H9 (cell line): ENCODE measurements around the gene AGK. TPM values are rescaled to one million over a fixed set of nuclear protein-coding genes. Genes with fewer than 3 reads are reported as not detected.

ENCODE experiments used
- DNase-seq: peaks from one replicate; pipeline ENCODE4 v3.0.0-alpha.2; 2017
- H2AFZ ChIP-seq: one replicate; pipeline ENCODE4 v1.6.1; 2013; ENCODE audit warnings: mild to moderate bottlenecking, low read length, control low read depth, moderate library complexity
- H2AK5ac ChIP-seq: 2 replicates; pipeline ENCODE4 v1.6.1; 2013; ENCODE audit warnings: low read length, control low read depth, mixed read lengths; ENCODE audit not compliant: insufficient read length
- H2BK120ac ChIP-seq: one replicate; pipeline ENCODE4 v1.6.1; 2013; ENCODE audit warnings: low read depth, mild to moderate bottlenecking, low read length, control low read depth, inconsistent platforms; ENCODE audit not compliant: poor library complexity, severe bottlenecking
- H2BK12ac ChIP-seq: 2 replicates; pipeline ENCODE4 v1.6.1; 2013; ENCODE audit warnings: low read length, control low read depth, mixed read lengths, low read depth; ENCODE audit not compliant: insufficient read length
- H2BK15ac ChIP-seq: 2 replicates; pipeline ENCODE4 v1.6.1; 2013; ENCODE audit warnings: low read depth, low read length, control low read depth
- H2BK20ac ChIP-seq: one replicate; pipeline ENCODE4 v1.6.1; 2013; ENCODE audit warnings: low read depth, mild to moderate bottlenecking, low read length, control low read depth, inconsistent platforms; ENCODE audit not compliant: poor library complexity, severe bottlenecking
- H2BK5ac ChIP-seq: 2 replicates; pipeline ENCODE4 v1.6.1; 2013; ENCODE audit warnings: low read length, control low read depth, mixed read lengths; ENCODE audit not compliant: insufficient read length
- H3K14ac ChIP-seq: 2 replicates; pipeline ENCODE4 v1.6.1; 2013; ENCODE audit warnings: low read length, control low read depth; ENCODE audit not compliant: insufficient read depth
- H3K18ac ChIP-seq: 2 replicates; pipeline ENCODE4 v1.6.1; 2013; ENCODE audit warnings: low read depth, mild to moderate bottlenecking, mixed read lengths, low read length, control low read depth; ENCODE audit not compliant: insufficient read length
- H3K23ac ChIP-seq: 2 replicates; pipeline ENCODE4 v1.6.1; 2013; ENCODE audit warnings: low read length, control low read depth, mixed read lengths, low read depth; ENCODE audit not compliant: insufficient read length
- H3K23me2 ChIP-seq: 2 replicates; pipeline ENCODE4 v1.6.1; 2013; ENCODE audit warnings: low read depth, mild to moderate bottlenecking, mixed read lengths, low read length, control low read depth; ENCODE audit not compliant: insufficient read length, poor library complexity, severe bottlenecking
- H3K27ac ChIP-seq: 2 replicates; pipeline ENCODE4 v1.5.1; 2013; ENCODE audit warnings: low read length, control low read depth, mixed read lengths, low read depth; ENCODE audit not compliant: insufficient read length
- H3K27me3 ChIP-seq: 2 replicates; pipeline ENCODE4 v1.6.1; 2013; ENCODE audit warnings: low read length, control low read depth, inconsistent platforms; ENCODE audit not compliant: insufficient read depth
- H3K4ac ChIP-seq: 2 replicates; pipeline ENCODE4 v1.6.1; 2013; ENCODE audit warnings: low read depth, mild to moderate bottlenecking, control low read depth, inconsistent platforms, low read length, moderate library complexity
- H3K4me1 ChIP-seq: 2 replicates; pipeline ENCODE4 v1.6.1; 2013; ENCODE audit warnings: low read length, control low read depth, inconsistent platforms; ENCODE audit not compliant: insufficient read depth
- H3K4me2 ChIP-seq: 2 replicates; pipeline ENCODE4 v1.6.1; 2013; ENCODE audit warnings: low read length, control low read depth, mixed read lengths; ENCODE audit not compliant: insufficient read length, insufficient read depth
- H3K56ac ChIP-seq: 2 replicates; pipeline ENCODE4 v1.6.1; 2013; ENCODE audit warnings: low read depth, mild to moderate bottlenecking, mixed read lengths, low read length, control low read depth; ENCODE audit not compliant: insufficient read length
- H3K79me1 ChIP-seq: 2 replicates; pipeline ENCODE4 v1.6.1; 2013; ENCODE audit warnings: low read depth, mild to moderate bottlenecking, moderate library complexity, low read length, control low read depth, inconsistent platforms; ENCODE audit not compliant: insufficient read depth, poor library complexity, severe bottlenecking
- H3K79me2 ChIP-seq: 2 replicates; pipeline ENCODE4 v1.6.1; 2013; ENCODE audit warnings: low read length, control low read depth, inconsistent platforms; ENCODE audit not compliant: insufficient read depth
- H3K9ac ChIP-seq: 2 replicates; pipeline ENCODE4 v1.6.1; 2013; ENCODE audit warnings: low read length, control low read depth, mixed read lengths; ENCODE audit not compliant: insufficient read length; ENCODE audit errors: extremely low read depth
- H3K9me3 ChIP-seq: one replicate; pipeline ENCODE4 v1.6.1; 2013; ENCODE audit warnings: low read depth, low read length, inconsistent platforms; ENCODE audit not compliant: control insufficient read depth
- H3T11ph ChIP-seq: one replicate; pipeline ENCODE4 v1.6.1; 2013; ENCODE audit warnings: mild to moderate bottlenecking, low read length, control low read depth, inconsistent platforms
- H4K20me1 ChIP-seq: one replicate; pipeline ENCODE4 v1.6.1; 2013; ENCODE audit not compliant: control insufficient read depth, insufficient read length, insufficient read depth
- H4K5ac ChIP-seq: 2 replicates; pipeline ENCODE4 v1.6.1; 2013; ENCODE audit warnings: low read depth, mild to moderate bottlenecking, mixed read lengths, low read length, control low read depth; ENCODE audit not compliant: insufficient read length
- H4K8ac ChIP-seq: replicated peaks from 2 replicates; pipeline ENCODE4 v1.6.1; 2013; ENCODE audit warnings: low read length, control low read depth, mixed read lengths, low read depth; ENCODE audit not compliant: insufficient read length
- H4K91ac ChIP-seq: 2 replicates; pipeline ENCODE4 v1.6.1; 2013; ENCODE audit warnings: low read depth, mild to moderate bottlenecking, moderate library complexity, mixed read lengths, low read length, control low read depth; ENCODE audit not compliant: insufficient read length
- H3K27ac Mint-ChIP-seq, 3 experiments: 2 replicates in 2 of 3; 3 replicates in 1 of 3; pipeline ENCODE4 v1.8.0; 2020 to 2021; ENCODE audit warnings: mixed read lengths in 3 of 3, mild to moderate bottlenecking in 1 of 3, moderate library complexity in 1 of 3
- H3K27me3 Mint-ChIP-seq: 2 replicates; pipeline ENCODE4 v1.8.0; 2021; ENCODE audit warnings: low read depth, mild to moderate bottlenecking, moderate library complexity, mixed read lengths
- H3K36me3 Mint-ChIP-seq, 3 experiments: 2 replicates in 2 of 3; 3 replicates in 1 of 3; pipeline ENCODE4 v1.8.0; 2020 to 2021; ENCODE audit warnings: low read depth in 3 of 3, mixed read lengths in 3 of 3; ENCODE audit not compliant: insufficient read depth in 1 of 3
- H3K4me1 Mint-ChIP-seq, 2 experiments: 2 replicates each; pipeline ENCODE4 v1.8.0; 2020; ENCODE audit warnings: mixed read lengths in 2 of 2
- H3K4me3 Mint-ChIP-seq, 2 experiments: 2 replicates in 1 of 2; 3 replicates in 1 of 2; pipeline ENCODE4 v1.8.0; 2020 to 2021; ENCODE audit warnings: mild to moderate bottlenecking in 2 of 2, mixed read lengths in 2 of 2, moderate library complexity in 1 of 2
- H3K9me3 Mint-ChIP-seq, 2 experiments: 2 replicates in 1 of 2; 3 replicates in 1 of 2; pipeline ENCODE4 v1.8.0; 2020; ENCODE audit warnings: mild to moderate bottlenecking in 2 of 2, mixed read lengths in 2 of 2, moderate library complexity in 1 of 2
- WGBS: extraction: QIAGEN DNeasy Blood & Tissue Kit; methylation state at CpG from one replicate; pipeline ENCODE4 v1.1.7; 2013; ENCODE audit warnings: missing lambda C conversion rate, low lambda C conversion rate, mixed read lengths; ENCODE audit not compliant: insufficient read length; ENCODE audit errors: extremely low coverage; 5-methylcytosine and 5-hydroxymethylcytosine counted together
- total RNA-seq: library from RNA; stranded (reverse); gene quantifications from 2 replicates; pipeline ENCODE4 v1.2.1, GENCODE V29; 2021
- TF ChIP-seq, protein P1 (sequence below): fragments of 200-600 bp; sonication (generic); conservative IDR thresholded peaks from 3 replicates; pipeline ENCODE4 v1.8.0; 2021; ENCODE audit warnings: antibody characterized with exemption, mild to moderate bottlenecking

The AGK gene
- total RNA-seq, 1 experiment from 2014 or later, result 35.1 TPM

DNA sequence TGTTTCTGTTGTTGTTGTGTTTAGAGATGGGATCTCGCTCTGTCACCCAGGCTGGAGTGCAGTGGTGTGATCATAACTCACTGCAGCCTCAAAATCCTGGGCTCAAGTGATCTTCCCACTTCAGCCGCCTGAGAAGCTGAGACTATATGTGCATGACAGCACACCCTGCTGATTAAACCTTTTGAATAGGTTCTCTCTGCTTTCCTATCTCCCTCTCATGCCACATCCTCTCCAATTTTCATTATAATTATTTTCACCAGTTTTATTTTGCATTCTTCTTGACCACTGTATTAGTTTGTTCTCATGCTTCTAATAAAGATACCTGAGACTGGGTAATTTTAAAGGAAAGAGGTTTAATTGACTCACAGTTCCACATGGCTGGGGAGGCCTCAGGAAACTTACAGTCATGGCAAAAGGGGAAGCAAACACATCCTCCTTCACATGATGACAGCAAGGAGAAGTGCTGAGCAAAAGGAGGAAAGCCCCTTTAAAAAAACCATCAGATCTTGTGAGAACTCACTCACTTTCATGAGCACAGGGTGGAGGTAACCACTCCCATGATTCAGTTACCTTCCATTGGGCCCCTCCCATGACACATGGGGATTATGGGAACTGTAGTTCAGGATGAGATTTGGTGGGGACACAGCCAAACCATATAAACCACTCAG is 12.9 kb downstream of the AGK start:
- H2AK5ac ChIP-seq, result no peak overlapping the region
- H2BK5ac ChIP-seq, result no peak overlapping the region
- no peak overlapping the region for H4K8ac ChIP-seq
- H4K91ac ChIP-seq, result no peak overlapping the region
- Mint-ChIP-seq H3K36me3 (peaks cover 16 to 38% (median 37%) of the 10 kb centered on the region in 3 experiments), H3K4me3 (no peak overlapping the region), H3K27ac (no peak overlapping the region; a peak in 2 of 7 replicates), H3K27me3 (no peaks in the 10 kb centered on the region), H3K9me3 (peaks cover 4 to 8% of the 10 kb centered on the region in 2 experiments; a peak in 4 of 5 replicates), H3K4me1 (peaks cover 17 to 23% of the 10 kb centered on the region in 2 experiments)
- H3K4me1 ChIP-seq, result no peaks in the 10 kb centered on the region
- H2BK12ac ChIP-seq, result no peak overlapping the region
- no peak overlapping the region for H3K23ac ChIP-seq
- H3T11ph ChIP-seq, result no peak overlapping the region
- no peak overlapping the region for H4K5ac ChIP-seq
- H3K27me3 ChIP-seq, result no peaks in the 10 kb centered on the region
- H3K56ac ChIP-seq, result no peak overlapping the region
- no peaks in the 10 kb centered on the region for H3K23me2 ChIP-seq
- no peak overlapping the region for H3K18ac ChIP-seq
- H3K9ac ChIP-seq, result no peak overlapping the region
- H2BK15ac ChIP-seq, result no peak overlapping the region
- WGBS, result no CpG with 5 or more reads among the region's 2 CpGs
- H3K27ac ChIP-seq, result no peak overlapping the region
- no peak overlapping the region for H3K4ac ChIP-seq
- H3K9me3 ChIP-seq, result no peaks in the 10 kb centered on the region
- no peak overlapping the region for H3K14ac ChIP-seq
- TF ChIP-seq, protein P1, sequence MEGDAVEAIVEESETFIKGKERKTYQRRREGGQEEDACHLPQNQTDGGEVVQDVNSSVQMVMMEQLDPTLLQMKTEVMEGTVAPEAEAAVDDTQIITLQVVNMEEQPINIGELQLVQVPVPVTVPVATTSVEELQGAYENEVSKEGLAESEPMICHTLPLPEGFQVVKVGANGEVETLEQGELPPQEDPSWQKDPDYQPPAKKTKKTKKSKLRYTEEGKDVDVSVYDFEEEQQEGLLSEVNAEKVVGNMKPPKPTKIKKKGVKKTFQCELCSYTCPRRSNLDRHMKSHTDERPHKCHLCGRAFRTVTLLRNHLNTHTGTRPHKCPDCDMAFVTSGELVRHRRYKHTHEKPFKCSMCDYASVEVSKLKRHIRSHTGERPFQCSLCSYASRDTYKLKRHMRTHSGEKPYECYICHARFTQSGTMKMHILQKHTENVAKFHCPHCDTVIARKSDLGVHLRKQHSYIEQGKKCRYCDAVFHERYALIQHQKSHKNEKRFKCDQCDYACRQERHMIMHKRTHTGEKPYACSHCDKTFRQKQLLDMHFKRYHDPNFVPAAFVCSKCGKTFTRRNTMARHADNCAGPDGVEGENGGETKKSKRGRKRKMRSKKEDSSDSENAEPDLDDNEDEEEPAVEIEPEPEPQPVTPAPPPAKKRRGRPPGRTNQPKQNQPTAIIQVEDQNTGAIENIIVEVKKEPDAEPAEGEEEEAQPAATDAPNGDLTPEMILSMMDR, result no peak
- no peaks in the 10 kb centered on the region for H3K79me1 ChIP-seq
- no peak overlapping the region for H3K4me2 ChIP-seq
- no peak overlapping the region for H2AFZ ChIP-seq
- DNase-seq, result peak; percentile 41
- H2BK120ac ChIP-seq, result no peak overlapping the region
- H3K79me2 ChIP-seq, result no peaks in the 10 kb centered on the region
- H2BK20ac ChIP-seq, result no peak overlapping the region
- no peaks in the 10 kb centered on the region for H4K20me1 ChIP-seq
